Measurements from ENCODE around the gene PAK5.

Gene PAK5

GRCh38 chr20:9503526-9504245, 335.2 kb downstream of the PAK5 start:
- intact Hi-C loops (cut with micrococcal nuclease), result no loop called here
- H3K4me1 Mint-ChIP-seq (ENCODE audit: low read depth), result peaks cover 49% of the 10 kb centered on the region
- H3K27me3 Mint-ChIP-seq, result peaks cover 51% of the 10 kb centered on the region
- no peaks in the 10 kb centered on the region for H3K9me3 Mint-ChIP-seq
- H3K27ac Mint-ChIP-seq, result no peak overlapping the region
- H3K36me3 Mint-ChIP-seq (ENCODE audit: low read depth), result no peaks in the 10 kb centered on the region
- H3K4me3 Mint-ChIP-seq, result no peak overlapping the region

- Mint-ChIP-seq H3K27me3 (peaks cover 39% of the 10 kb centered on the region), H3K4me1 (ENCODE audit: low read depth) (peaks cover 32% of the 10 kb centered on the region), H3K4me3 (no peak overlapping the region), H3K27ac (no peak overlapping the region), H3K9me3 (no peaks in the 10 kb centered on the region), H3K36me3 (ENCODE audit: low read depth) (no peaks in the 10 kb centered on the region)
- intact Hi-C loops (cut with micrococcal nuclease), result no loop called here
These were observed 337.4 kb downstream of the PAK5 start for GRCh38 chr20:9501473-9501872.

- Mint-ChIP-seq H3K27ac (no peak overlapping the region), H3K36me3 (ENCODE audit: low read depth) (no peaks in the 10 kb centered on the region), H3K9me3 (peaks cover 13% of the 10 kb centered on the region), H3K27me3 (peaks cover 34% of the 10 kb centered on the region), H3K4me1 (ENCODE audit: low read depth) (peaks cover 34% of the 10 kb centered on the region), H3K4me3 (no peak overlapping the region)
- intact Hi-C loops (cut with micrococcal nuclease), result no loop called here
These were observed 338.8 kb downstream of the PAK5 start for GRCh38 chr20:9500121-9500520.

GRCh38 chr20:9499126-9499899, 339.6 kb downstream of the PAK5 start:
- H3K4me1 Mint-ChIP-seq (ENCODE audit: low read depth), result peaks cover 33% of the 10 kb centered on the region
- no peak overlapping the region for H3K4me3 Mint-ChIP-seq
- peaks cover 36% of the 10 kb centered on the region for H3K27me3 Mint-ChIP-seq

GRCh38 chr20:9498322-9498721, 340.6 kb downstream of the PAK5 start:
- H3K36me3 Mint-ChIP-seq (ENCODE audit: low read depth), result no peaks in the 10 kb centered on the region
- H3K9me3 Mint-ChIP-seq, result peaks cover 21% of the 10 kb centered on the region
- peaks cover 39% of the 10 kb centered on the region for H3K27me3 Mint-ChIP-seq

More at GRCh38 chr20:9499126-9499899, 339.6 kb downstream of the PAK5 start:
- Mint-ChIP-seq H3K36me3 (ENCODE audit: low read depth) (no peaks in the 10 kb centered on the region), H3K27ac (no peak overlapping the region), H3K9me3 (peaks cover 21% of the 10 kb centered on the region)
- intact Hi-C loops (cut with micrococcal nuclease), result no loop called here

GRCh38 chr20:9496155-9496554, 342.7 kb downstream of the PAK5 start:
- peaks cover 21% of the 10 kb centered on the region for H3K9me3 Mint-ChIP-seq
- intact Hi-C loops (cut with micrococcal nuclease), result no loop called here
- H3K36me3 Mint-ChIP-seq (ENCODE audit: low read depth), result no peaks in the 10 kb centered on the region
- peaks cover 19% of the 10 kb centered on the region for H3K4me1 Mint-ChIP-seq (ENCODE audit: low read depth)
- peaks cover 37% of the 10 kb centered on the region for H3K27me3 Mint-ChIP-seq
- no peak overlapping the region for H3K4me3 Mint-ChIP-seq
- no peak overlapping the region for H3K27ac Mint-ChIP-seq

More at GRCh38 chr20:9498322-9498721, 340.6 kb downstream of the PAK5 start:
- intact Hi-C loops (cut with micrococcal nuclease), result no loop called here
- H3K4me3 Mint-ChIP-seq, result no peak overlapping the region
- H3K27ac Mint-ChIP-seq, result no peak overlapping the region
- H3K4me1 Mint-ChIP-seq (ENCODE audit: low read depth), result peaks cover 23% of the 10 kb centered on the region

- Mint-ChIP-seq H3K27ac (no peak overlapping the region), H3K27me3 (peaks cover 37% of the 10 kb centered on the region), H3K4me1 (ENCODE audit: low read depth) (peaks cover 23% of the 10 kb centered on the region), H3K9me3 (peaks cover 21% of the 10 kb centered on the region), H3K4me3 (no peak overlapping the region), H3K36me3 (ENCODE audit: low read depth) (no peaks in the 10 kb centered on the region)
- intact Hi-C loops (cut with micrococcal nuclease), result no loop called here
These were observed 343.2 kb downstream of the PAK5 start for GRCh38 chr20:9495701-9496100.

GRCh38 chr20:9493803-9494202, 345.1 kb downstream of the PAK5 start:
- Mint-ChIP-seq H3K4me1 (ENCODE audit: low read depth) (peaks cover 32% of the 10 kb centered on the region), H3K36me3 (ENCODE audit: low read depth) (no peaks in the 10 kb centered on the region), H3K4me3 (no peak overlapping the region), H3K27ac (no peak overlapping the region), H3K9me3 (peaks cover 21% of the 10 kb centered on the region), H3K27me3 (peaks cover 46% of the 10 kb centered on the region)
- intact Hi-C loops (cut with micrococcal nuclease), result no loop called here

- intact Hi-C loops (cut with micrococcal nuclease), result no loop called here
- H3K4me3 Mint-ChIP-seq, result no peak overlapping the region
- H3K9me3 Mint-ChIP-seq, result peaks cover 21% of the 10 kb centered on the region
These were observed 346.8 kb downstream of the PAK5 start for GRCh38 chr20:9492067-9492466.

GRCh38 chr20:9491324-9491723, 347.6 kb downstream of the PAK5 start:
- no peak overlapping the region for H3K4me3 Mint-ChIP-seq
- H3K27me3 Mint-ChIP-seq, result peaks cover 37% of the 10 kb centered on the region
- peaks cover 20% of the 10 kb centered on the region for H3K9me3 Mint-ChIP-seq
- peaks cover 33% of the 10 kb centered on the region for H3K4me1 Mint-ChIP-seq (ENCODE audit: low read depth)
- intact Hi-C loops (cut with micrococcal nuclease), result no loop called here
- no peak overlapping the region for H3K27ac Mint-ChIP-seq
- H3K36me3 Mint-ChIP-seq (ENCODE audit: low read depth), result no peaks in the 10 kb centered on the region

More at GRCh38 chr20:9492067-9492466, 346.8 kb downstream of the PAK5 start:
- H3K36me3 Mint-ChIP-seq (ENCODE audit: low read depth), result no peaks in the 10 kb centered on the region
- H3K4me1 Mint-ChIP-seq (ENCODE audit: low read depth), result peaks cover 36% of the 10 kb centered on the region
- no peak overlapping the region for H3K27ac Mint-ChIP-seq
- H3K27me3 Mint-ChIP-seq, result peaks cover 41% of the 10 kb centered on the region

- no peak overlapping the region for H3K4me3 Mint-ChIP-seq
- peaks cover 33% of the 10 kb centered on the region for H3K4me1 Mint-ChIP-seq (ENCODE audit: low read depth)
- peaks cover 35% of the 10 kb centered on the region for H3K27me3 Mint-ChIP-seq
- no peak overlapping the region for H3K27ac Mint-ChIP-seq
- peaks cover 13% of the 10 kb centered on the region for H3K9me3 Mint-ChIP-seq
- intact Hi-C loops (cut with micrococcal nuclease), result no loop called here
- no peaks in the 10 kb centered on the region for H3K36me3 Mint-ChIP-seq (ENCODE audit: low read depth)
These were observed 348.2 kb downstream of the PAK5 start for GRCh38 chr20:9490631-9491030.

GRCh38 chr20:9490161-9490560, 348.7 kb downstream of the PAK5 start:
- peaks cover 36% of the 10 kb centered on the region for H3K4me1 Mint-ChIP-seq (ENCODE audit: low read depth)
- H3K27ac Mint-ChIP-seq, result no peak overlapping the region
- intact Hi-C loops (cut with micrococcal nuclease), result no loop called here
- peaks cover 32% of the 10 kb centered on the region for H3K27me3 Mint-ChIP-seq
- H3K9me3 Mint-ChIP-seq, result peaks cover 8% of the 10 kb centered on the region
- no peaks in the 10 kb centered on the region for H3K36me3 Mint-ChIP-seq (ENCODE audit: low read depth)
- H3K4me3 Mint-ChIP-seq, result no peak overlapping the region

GRCh38 chr20:9488063-9488462, 350.8 kb downstream of the PAK5 start:
- peaks cover 31% of the 10 kb centered on the region for H3K27me3 Mint-ChIP-seq

More at GRCh38 chr20:9488063-9488462, 350.8 kb downstream of the PAK5 start:
- Mint-ChIP-seq H3K36me3 (ENCODE audit: low read depth) (no peaks in the 10 kb centered on the region), H3K27ac (no peak overlapping the region), H3K4me1 (ENCODE audit: low read depth) (peaks cover 45% of the 10 kb centered on the region), H3K9me3 (no peaks in the 10 kb centered on the region), H3K4me3 (no peak overlapping the region)
- intact Hi-C loops (cut with micrococcal nuclease), result no loop called here
